Measurements from ENCODE around the gene BBS12.

The BBS12 gene

GRCh38 chr4:122722256-122722655 lies 10.2 kb upstream of the BBS12 start:
- H2AFZ ChIP-seq (ENCODE audit: low read depth, low read length, severe bottlenecking): no peak overlapping the region
- no peaks in the 10 kb centered on the region for H3K9me2 ChIP-seq (replicated peaks; ENCODE audit: insufficient read depth, low read length)
- no peaks in the 10 kb centered on the region for H3K9me3 ChIP-seq (ENCODE audit: insufficient read depth, low read length)
- H3F3A ChIP-seq (ENCODE audit: insufficient read depth): no peaks in the 10 kb centered on the region
- no peak overlapping the region for H3K9ac ChIP-seq (ENCODE audit: low read length)
- no peaks in the 10 kb centered on the region for H4K20me1 ChIP-seq (ENCODE audit: low read depth, low read length)
- no peak overlapping the region for H3K4me2 ChIP-seq (ENCODE audit: low read depth, low read length, poor library complexity, severe bottlenecking)
- no peaks in the 10 kb centered on the region for H3K27me3 ChIP-seq (ENCODE audit: low read length)
- no peak for TF ChIP-seq EZH2phosphoT487 (conservative IDR thresholded peaks at IDR 0.05; ENCODE audit: low read length)
- TF ChIP-seq CTCF (IDR thresholded peaks at IDR 0.05; ENCODE audit: insufficient read depth, low read length, poor library complexity, severe bottlenecking): no peak
- no peak overlapping the region for H3K27ac ChIP-seq (ENCODE audit: low read depth, low read length)
- no peak overlapping the region for H3K4me3 ChIP-seq (ENCODE audit: insufficient read depth, low read length, poor library complexity, severe bottlenecking)
- H3K36me3 ChIP-seq (ENCODE audit: low read length): no peaks in the 10 kb centered on the region
- no peaks in the 10 kb centered on the region for H3K79me2 ChIP-seq (ENCODE audit: insufficient read depth, low read length)

- TF ChIP-seq EZH2phosphoT487 (conservative IDR thresholded peaks at IDR 0.05; ENCODE audit: low read length) (no peak), CTCF (IDR thresholded peaks at IDR 0.05; ENCODE audit: insufficient read depth, low read length, poor library complexity, severe bottlenecking) (no peak)
- no peak overlapping the region for H2AFZ ChIP-seq (ENCODE audit: low read depth, low read length, severe bottlenecking)
- no peaks in the 10 kb centered on the region for H3K9me2 ChIP-seq (replicated peaks; ENCODE audit: insufficient read depth, low read length)
- H3K4me3 ChIP-seq (ENCODE audit: insufficient read depth, low read length, poor library complexity, severe bottlenecking): no peak overlapping the region
- no peaks in the 10 kb centered on the region for H3K36me3 ChIP-seq (ENCODE audit: low read length)
- H4K20me1 ChIP-seq (ENCODE audit: low read depth, low read length): no peaks in the 10 kb centered on the region
- H3K27me3 ChIP-seq (ENCODE audit: low read length): no peaks in the 10 kb centered on the region
- no peak overlapping the region for H3K9ac ChIP-seq (ENCODE audit: low read length)
- no peaks in the 10 kb centered on the region for H3K79me2 ChIP-seq (ENCODE audit: insufficient read depth, low read length)
- H3K4me2 ChIP-seq (ENCODE audit: low read depth, low read length, poor library complexity, severe bottlenecking): no peak overlapping the region
- no peaks in the 10 kb centered on the region for H3K9me3 ChIP-seq (ENCODE audit: insufficient read depth, low read length)
- no peak overlapping the region for H3K27ac ChIP-seq (ENCODE audit: low read depth, low read length)
- H3F3A ChIP-seq (ENCODE audit: insufficient read depth): no peaks in the 10 kb centered on the region
Observed at GRCh38 chr4:122728856-122729255, 3.6 kb upstream of the BBS12 start.

GRCh38 chr4:122731676-122732075 lies 828 bp upstream of the BBS12 start:
- no peak for TF ChIP-seq CTCF (IDR thresholded peaks at IDR 0.05; ENCODE audit: insufficient read depth, low read length, poor library complexity, severe bottlenecking)
- TF ChIP-seq EZH2phosphoT487 (conservative IDR thresholded peaks at IDR 0.05; ENCODE audit: low read length): no peak
- Histone ChIP-seq H3K4me2 (ENCODE audit: low read depth, low read length, poor library complexity, severe bottlenecking) (peak overlapping the region; percentile 69), H3F3A (ENCODE audit: insufficient read depth) (no peaks in the 10 kb centered on the region), H3K4me3 (ENCODE audit: insufficient read depth, low read length, poor library complexity, severe bottlenecking) (peak overlapping the region; percentile 50), H3K9me2 (replicated peaks; ENCODE audit: insufficient read depth, low read length) (no peaks in the 10 kb centered on the region), H4K20me1 (ENCODE audit: low read depth, low read length) (no peaks in the 10 kb centered on the region), H3K9ac (ENCODE audit: low read length) (peak overlapping the region; percentile 39), H2AFZ (ENCODE audit: low read depth, low read length, severe bottlenecking) (peak overlapping the region; percentile 68), H3K27me3 (ENCODE audit: low read length) (no peaks in the 10 kb centered on the region), H3K79me2 (ENCODE audit: insufficient read depth, low read length) (no peaks in the 10 kb centered on the region), H3K36me3 (ENCODE audit: low read length) (no peaks in the 10 kb centered on the region), H3K27ac (ENCODE audit: low read depth, low read length) (no peak overlapping the region), H3K9me3 (ENCODE audit: insufficient read depth, low read length) (no peaks in the 10 kb centered on the region)

- TF ChIP-seq EZH2phosphoT487 (conservative IDR thresholded peaks at IDR 0.05; ENCODE audit: low read length) (no peak), CTCF (IDR thresholded peaks at IDR 0.05; ENCODE audit: insufficient read depth, low read length, poor library complexity, severe bottlenecking) (no peak)
- H2AFZ ChIP-seq (ENCODE audit: low read depth, low read length, severe bottlenecking): no peak overlapping the region
- no peak overlapping the region for H3K9ac ChIP-seq (ENCODE audit: low read length)
- H3K27me3 ChIP-seq (ENCODE audit: low read length): no peaks in the 10 kb centered on the region
- H4K20me1 ChIP-seq (ENCODE audit: low read depth, low read length): no peaks in the 10 kb centered on the region
- H3K79me2 ChIP-seq (ENCODE audit: insufficient read depth, low read length): no peaks in the 10 kb centered on the region
- H3K4me3 ChIP-seq (ENCODE audit: insufficient read depth, low read length, poor library complexity, severe bottlenecking): no peak overlapping the region
- H3K9me2 ChIP-seq (replicated peaks; ENCODE audit: insufficient read depth, low read length): no peaks in the 10 kb centered on the region
- H3K9me3 ChIP-seq (ENCODE audit: insufficient read depth, low read length): no peaks in the 10 kb centered on the region
- no peaks in the 10 kb centered on the region for H3K36me3 ChIP-seq (ENCODE audit: low read length)
- H3K27ac ChIP-seq (ENCODE audit: low read depth, low read length): no peak overlapping the region
- H3F3A ChIP-seq (ENCODE audit: insufficient read depth): no peaks in the 10 kb centered on the region
- H3K4me2 ChIP-seq (ENCODE audit: low read depth, low read length, poor library complexity, severe bottlenecking): peak overlapping the region; percentile 82
Observed at GRCh38 chr4:122733787-122734120, 1.2 kb downstream of the BBS12 start.

All from SU-DHL-6 (cell line).